GM12878 (cell line): ENCODE data around the gene COL11A2. TPM values are rescaled to one million over a fixed set of nuclear protein-coding genes. Genes with fewer than 3 reads are reported as not detected.

Experiments
- ATF7 ChIP-seq: fragments of 450-650 bp; IDR thresholded peaks from 2 replicates; pipeline ENCODE4 v1.6.1; 2016; ENCODE audit warnings: low read depth, mild to moderate bottlenecking
- BHLHE40 ChIP-seq, 2 experiments: fragments of 450-650 bp in 1 of 2; IDR thresholded peaks; 2 replicates each; pipeline ENCODE4 v1.6.1; 2011 to 2017; ENCODE audit warnings: low read depth in 2 of 2, borderline replicate concordance in 1 of 2, improper control_type of control experiment in 1 of 2, low read length in 1 of 2, mild to moderate bottlenecking in 1 of 2
- CREB1 ChIP-seq: IDR thresholded peaks from 2 replicates; pipeline ENCODE4 v1.6.1; 2012; ENCODE audit warnings: low read depth, mild to moderate bottlenecking, inconsistent platforms
- FOXM1 ChIP-seq: IDR thresholded peaks from 2 replicates; pipeline ENCODE4 v1.6.1; 2012; ENCODE audit warnings: low read depth, mild to moderate bottlenecking, inconsistent platforms, low read length, moderate library complexity
- IKZF1 ChIP-seq: fragments of 450-650 bp; conservative IDR thresholded peaks from 2 replicates; pipeline ENCODE4 v1.6.1; 2017; ENCODE audit warnings: antibody characterized with exemption, mild to moderate bottlenecking
- IKZF2 ChIP-seq, 2 experiments: fragments of 450-650 bp; IDR thresholded peaks; 2 replicates each; pipeline ENCODE4 v1.6.1; 2017; ENCODE audit warnings: mild to moderate bottlenecking in 2 of 2, moderate library complexity in 2 of 2
- JUNB ChIP-seq: IDR thresholded peaks from 2 replicates; pipeline ENCODE4 v1.6.1; 2016; ENCODE audit warnings: antibody characterized with exemption, mild to moderate bottlenecking
- JUND ChIP-seq: IDR thresholded peaks from 2 replicates; pipeline ENCODE4 v1.6.1; 2012; ENCODE audit warnings: low read depth, mild to moderate bottlenecking, low read length, improper control_type of control experiment, moderate library complexity
- MEF2A ChIP-seq: IDR thresholded peaks from 2 replicates; pipeline ENCODE4 v1.6.1; 2011; ENCODE audit warnings: low read depth, mild to moderate bottlenecking, low read length, moderate library complexity; ENCODE audit not compliant: insufficient read depth
- MTA2 ChIP-seq: fragments of 450-650 bp; IDR thresholded peaks from 2 replicates; pipeline ENCODE4 v1.6.1; 2016; ENCODE audit warnings: low read depth, mild to moderate bottlenecking, moderate library complexity
- NKRF ChIP-seq: fragments of 450-650 bp; conservative IDR thresholded peaks from 2 replicates; pipeline ENCODE4 v1.6.1; 2017; ENCODE audit warnings: mild to moderate bottlenecking, moderate library complexity
- PBX3 ChIP-seq: IDR thresholded peaks from 2 replicates; pipeline ENCODE4 v1.6.1; 2011; ENCODE audit warnings: mild to moderate bottlenecking, low read depth, low read length, moderate library complexity; ENCODE audit not compliant: insufficient replicate concordance
- RELB ChIP-seq: fragments of 450-650 bp; IDR thresholded peaks from 2 replicates; pipeline ENCODE4 v1.6.1; 2017; ENCODE audit warnings: low read depth, mild to moderate bottlenecking, moderate library complexity
- SMARCA5 ChIP-seq: fragments of 450-650 bp; IDR thresholded peaks from 2 replicates; pipeline ENCODE4 v1.6.1; 2017; ENCODE audit warnings: mild to moderate bottlenecking
- ZNF217 ChIP-seq: fragments of 450-650 bp; IDR thresholded peaks from 2 replicates; pipeline ENCODE4 v1.6.1; 2017; ENCODE audit warnings: antibody characterized with exemption, mild to moderate bottlenecking
- polyA plus RNA-seq, 11 experiments: library from polyadenylated mRNA; depleted of rRNA in 4 of 11; unstranded in 6 of 11; stranded (reverse) in 5 of 11; fragments of >200 nt; fragmentation: Nextera tagmentation in 4 of 11; fragmentation: Illumina TruSeq in 1 of 11; extraction: Ambion mirVana in 4 of 11; extraction: Trizol in 1 of 11; gene quantifications; 1 replicate in 1 of 11; 2 replicates in 10 of 11; pipeline versions ENCODE4 v1.2.1 to v1.2.3, GENCODE V29; 2011 to 2016; ENCODE audit warnings: inconsistent platforms in 2 of 11, missing spikeins in 2 of 11, low read depth in 1 of 11
- total RNA-seq, 4 experiments: library from RNA; depleted of rRNA in 3 of 4; stranded (reverse); fragments of >200 nt in 3 of 4; fragmentation: Illumina TruSeq in 1 of 4; extraction: Trizol in 1 of 4; gene quantifications; 2 replicates each; pipeline versions ENCODE4 v1.2.1 to v1.2.3, GENCODE V29; 2013 to 2021
- TF ChIP-seq, protein P1 (sequence below): fragments of 450-650 bp; IDR thresholded peaks from 2 replicates; pipeline ENCODE4 v1.6.1; 2017; ENCODE audit warnings: mild to moderate bottlenecking, low read depth, inconsistent platforms; ENCODE audit not compliant: poor library complexity, severe bottlenecking

COL11A2 gene
- total and polyA plus RNA-seq, 10 of the 15 experiments (the other 5 are each of a cell fraction or from before 2014, with no cell fraction given) = 0.03 to 0.83 (median 0.22) TPM; not detected in 1

- TF ChIP-seq RELB (peak; percentile 25; the same call in 1 of the 2 replicates), ZNF217 (no peak), MTA2 (peak; percentile 59; the same call in 1 of the 2 replicates), IKZF1 (peak; percentile 40), SMARCA5 (no peak), JUNB (peak; percentile 33; the same call in 1 of the 2 replicates), MEF2A (0 out of 2 replicates have a peak, but pooled peaks have one; percentile 27), BHLHE40 (IDR thresholded peaks at IDR 0.05; ENCODE audit: borderline replicate concordance in 1 of 2, low read depth in 2 of 2, low read length in 1 of 2) (peak; percentile 42 to 78; a peak in 3 of 4 replicates), IKZF2 (IDR thresholded peaks at IDR 0.05) (peak; percentile 26 to 43; a peak in 2 of 4 replicates), ATF7 (peak; percentile 28; the same call in 1 of the 2 replicates), CREB1 (0 out of 2 replicates have a peak, but pooled peaks have one; percentile 29), FOXM1 (peak; percentile 56; the same call in 1 of the 2 replicates), JUND (no peak), PBX3 (no peak), NKRF (no peak)
- TF ChIP-seq, protein P1, sequence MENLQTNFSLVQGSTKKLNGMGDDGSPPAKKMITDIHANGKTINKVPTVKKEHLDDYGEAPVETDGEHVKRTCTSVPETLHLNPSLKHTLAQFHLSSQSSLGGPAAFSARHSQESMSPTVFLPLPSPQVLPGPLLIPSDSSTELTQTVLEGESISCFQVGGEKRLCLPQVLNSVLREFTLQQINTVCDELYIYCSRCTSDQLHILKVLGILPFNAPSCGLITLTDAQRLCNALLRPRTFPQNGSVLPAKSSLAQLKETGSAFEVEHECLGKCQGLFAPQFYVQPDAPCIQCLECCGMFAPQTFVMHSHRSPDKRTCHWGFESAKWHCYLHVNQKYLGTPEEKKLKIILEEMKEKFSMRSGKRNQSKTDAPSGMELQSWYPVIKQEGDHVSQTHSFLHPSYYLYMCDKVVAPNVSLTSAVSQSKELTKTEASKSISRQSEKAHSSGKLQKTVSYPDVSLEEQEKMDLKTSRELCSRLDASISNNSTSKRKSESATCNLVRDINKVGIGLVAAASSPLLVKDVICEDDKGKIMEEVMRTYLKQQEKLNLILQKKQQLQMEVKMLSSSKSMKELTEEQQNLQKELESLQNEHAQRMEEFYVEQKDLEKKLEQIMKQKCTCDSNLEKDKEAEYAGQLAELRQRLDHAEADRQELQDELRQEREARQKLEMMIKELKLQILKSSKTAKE = peak; percentile 20
Measured at GRCh38 chr6:33128318-33128717, 63.9 kb downstream of the COL11A2 start (continued).
